H1 (cell line): ENCODE data around the gene NUDT6. TPM values are rescaled to one million over a fixed set of nuclear protein-coding genes. Genes with fewer than 3 reads are reported as not detected.

Experiments
- CTCF ChIA-PET: fragments of 300-600 bp; sonication (Branson Sonifier 250); formaldehyde crosslinking; loops from one replicate; lab custom pipeline; 2021; ENCODE audit not compliant: partially characterized antibody; lab: Charles Lee
- POLR2A ChIA-PET: fragments of 300-600 bp; sonication (Branson Sonifier 250); formaldehyde crosslinking; loops from one replicate; lab custom pipeline; 2021; ENCODE audit warnings: inconsistent platforms; ENCODE audit not compliant: partially characterized antibody; lab: Charles Lee
- DNase-seq, 2 experiments: peaks; one replicate each; pipeline versions ENCODE4 v3.0.0 to v3.0.0-alpha.2; 2010 to 2022; ENCODE audit warnings: low spot score in 2 of 2, low read depth in 1 of 2, mixed read lengths in 1 of 2
- FAIRE-seq: peaks from 2 replicates; lab custom pipeline; 2011; peaks lifted over from hg19 to GRCh38; lab: Jason Lieb, UNC
- H2AFZ ChIP-seq: 2 replicates; pipeline ENCODE4 v1.8.1; 2012; ENCODE audit warnings: low read length, inconsistent platforms
- H2AK5ac ChIP-seq: 2 replicates; pipeline ENCODE4 v1.6.1; 2013; ENCODE audit warnings: low read depth, low read length
- H2BK120ac ChIP-seq: replicated peaks from 2 replicates; pipeline ENCODE3; 2013; ENCODE audit warnings: low read depth, low read length, inconsistent platforms
- H2BK12ac ChIP-seq: 2 replicates; pipeline ENCODE4 v1.6.1; 2013; ENCODE audit warnings: low read depth, low read length
- H2BK15ac ChIP-seq: 2 replicates; pipeline ENCODE4 v1.6.1; 2013; ENCODE audit warnings: low read length
- H2BK20ac ChIP-seq: 2 replicates; pipeline ENCODE4 v1.6.1; 2013; ENCODE audit warnings: low read length
- H2BK5ac ChIP-seq: 2 replicates; pipeline ENCODE4 v1.6.1; 2013; ENCODE audit warnings: low read depth, low read length
- H3K14ac ChIP-seq: 2 replicates; pipeline ENCODE4 v1.6.1; 2013; ENCODE audit warnings: inconsistent platforms; ENCODE audit not compliant: insufficient read length
- H3K18ac ChIP-seq: 2 replicates; pipeline ENCODE4 v1.6.1; 2013; ENCODE audit warnings: low read length; ENCODE audit errors: extremely low read depth
- H3K23ac ChIP-seq: 2 replicates; pipeline ENCODE4 v1.6.1; 2013; ENCODE audit warnings: inconsistent platforms; ENCODE audit not compliant: insufficient read length
- H3K23me2 ChIP-seq: 2 replicates; pipeline ENCODE4 v1.6.1; 2013; ENCODE audit warnings: low read depth, low read length
- H3K27ac ChIP-seq: 2 replicates; pipeline ENCODE4 v1.6.1; 2011; ENCODE audit warnings: low read depth, low read length, inconsistent platforms
- H3K27me3 ChIP-seq, 4 experiments: replicated peaks in 1 of 4; 1 replicate in 1 of 4; 2 replicates in 3 of 4; pipeline versions ENCODE4 v1.6.1 to v1.8.1; 2011 to 2013; ENCODE audit warnings: low read length in 3 of 4, mild to moderate bottlenecking in 3 of 4, inconsistent platforms in 2 of 4, mixed read lengths in 2 of 4, moderate library complexity in 1 of 4; ENCODE audit not compliant: control insufficient read depth in 3 of 4, insufficient read depth in 3 of 4; ENCODE audit errors: extremely low read depth in 1 of 4
- H3K36me3 ChIP-seq, 4 experiments: 2 replicates each; pipeline versions ENCODE4 v1.6.1 to v1.8.1; 2011 to 2013; ENCODE audit warnings: mild to moderate bottlenecking in 4 of 4, low read length in 3 of 4, moderate library complexity in 2 of 4, control low read depth in 1 of 4, inconsistent platforms in 1 of 4; ENCODE audit not compliant: insufficient read depth in 4 of 4, control insufficient read depth in 2 of 4
- H3K4ac ChIP-seq: replicated peaks from 2 replicates; pipeline ENCODE3; 2013; ENCODE audit warnings: low read length, low read depth, mixed read lengths, inconsistent platforms; ENCODE audit not compliant: insufficient read length
- H3K4me1 ChIP-seq, 4 experiments: replicated peaks in 1 of 4; 1 replicate in 1 of 4; 2 replicates in 3 of 4; pipeline versions ENCODE4 v1.6.1 to v1.8.1; 2011 to 2013; ENCODE audit warnings: low read length in 3 of 4, inconsistent platforms in 2 of 4, mixed read lengths in 1 of 4; ENCODE audit not compliant: insufficient read depth in 4 of 4, control insufficient read depth in 3 of 4
- H3K4me2 ChIP-seq, 2 experiments: 2 replicates each; pipeline versions ENCODE4 v1.6.1 to v1.8.1; 2011 to 2013; ENCODE audit warnings: low read depth in 2 of 2, low read length in 2 of 2, control low read depth in 1 of 2, inconsistent platforms in 1 of 2, mild to moderate bottlenecking in 1 of 2; ENCODE audit not compliant: insufficient read depth in 1 of 2
- H3K4me3 ChIP-seq, 4 experiments: fragments of 200-600, 300-600 bp in 1 of 4; sonication (generic), shearing (Covaris generic), sonication (Bioruptor Twin) in 1 of 4; 2 replicates each; pipeline versions ENCODE4 v1.5.1 to v1.8.1; 2011 to 2016; ENCODE audit warnings: low read length in 4 of 4, low read depth in 3 of 4, control low read depth in 2 of 4, inconsistent platforms in 2 of 4, mild to moderate bottlenecking in 2 of 4, mixed read lengths in 1 of 4, moderate library complexity in 1 of 4; ENCODE audit not compliant: insufficient read depth in 2 of 4; ENCODE audit errors: extremely low read depth in 1 of 4
- H3K56ac ChIP-seq: replicated peaks from 2 replicates; pipeline ENCODE3; 2013; ENCODE audit warnings: low read depth, mild to moderate bottlenecking, mixed read lengths, low read length, inconsistent platforms; ENCODE audit not compliant: insufficient read length
- H3K79me1 ChIP-seq: 2 replicates; pipeline ENCODE4 v1.6.1; 2013; ENCODE audit warnings: low read depth, low read length, control low read depth
- H3K79me2 ChIP-seq, 2 experiments: 2 replicates each; pipeline versions ENCODE4 v1.6.1 to v1.8.1; 2012 to 2013; ENCODE audit warnings: low read length in 2 of 2, mild to moderate bottlenecking in 2 of 2, inconsistent platforms in 1 of 2; ENCODE audit not compliant: insufficient read depth in 2 of 2, control insufficient read depth in 1 of 2
- H3K9ac ChIP-seq, 4 experiments: replicated peaks in 1 of 4; 1 replicate in 1 of 4; 2 replicates in 3 of 4; pipeline versions ENCODE4 v1.6.1 to v1.8.1; 2011 to 2013; ENCODE audit warnings: low read depth in 3 of 4, low read length in 3 of 4, control low read depth in 2 of 4, mild to moderate bottlenecking in 2 of 4, moderate library complexity in 2 of 4, inconsistent platforms in 1 of 4; ENCODE audit errors: extremely low read depth in 1 of 4
- H3K9me3 ChIP-seq, 2 experiments: 2 replicates each; pipeline versions ENCODE4 v1.6.1 to v1.8.1; 2012 to 2013; ENCODE audit warnings: mild to moderate bottlenecking in 2 of 2, moderate library complexity in 2 of 2, control low read depth in 1 of 2, inconsistent platforms in 1 of 2, low read depth in 1 of 2, low read length in 1 of 2, mixed read lengths in 1 of 2; ENCODE audit not compliant: insufficient read depth in 2 of 2
- H4K20me1 ChIP-seq, 2 experiments: replicated peaks in 1 of 2; 2 replicates each; pipeline versions ENCODE3 to v1.8.1; 2011 to 2013; ENCODE audit warnings: inconsistent platforms in 2 of 2, low read length in 2 of 2, mild to moderate bottlenecking in 1 of 2; ENCODE audit not compliant: insufficient read depth in 2 of 2, control insufficient read depth in 1 of 2
- H4K5ac ChIP-seq: 2 replicates; pipeline ENCODE4 v1.6.1; 2013; ENCODE audit warnings: low read length, low read depth, mixed read lengths, inconsistent platforms; ENCODE audit not compliant: insufficient read length
- H4K8ac ChIP-seq: 2 replicates; pipeline ENCODE4 v1.8.0; 2013; ENCODE audit warnings: mild to moderate bottlenecking, moderate library complexity, low read length, inconsistent platforms; ENCODE audit not compliant: insufficient read depth; ENCODE audit errors: extremely low read depth
- H4K91ac ChIP-seq: replicated peaks from 2 replicates; pipeline ENCODE3; 2013; ENCODE audit warnings: low read length, mixed read lengths, inconsistent platforms; ENCODE audit not compliant: insufficient read length
- ASH2L ChIP-seq: fragments of 200-600, 300-600 bp; sonication (generic); IDR thresholded peaks from one replicate; pipeline ENCODE4 v1.7.1; 2017; ENCODE audit warnings: low read length
- BCL11A ChIP-seq, 2 experiments: IDR thresholded peaks; one replicate each; pipeline ENCODE4 v1.6.1; 2011; ENCODE audit warnings: low read depth in 2 of 2, low read length in 2 of 2, mild to moderate bottlenecking in 2 of 2
- CTBP2 ChIP-seq: IDR thresholded peaks from 2 replicates; pipeline ENCODE4 v1.7.0; 2011; ENCODE audit warnings: borderline replicate concordance, mild to moderate bottlenecking, moderate library complexity, mixed read lengths, low read length; ENCODE audit not compliant: insufficient read depth, insufficient read length
- EP300 ChIP-seq, 2 experiments: IDR thresholded peaks; 1 replicate in 1 of 2; 2 replicates in 1 of 2; pipeline ENCODE4 v1.6.1; 2011 to 2012; ENCODE audit warnings: low read depth in 2 of 2, low read length in 2 of 2, mild to moderate bottlenecking in 2 of 2, borderline replicate concordance in 1 of 2, inconsistent platforms in 1 of 2, moderate library complexity in 1 of 2
- GABPA ChIP-seq: IDR thresholded peaks from 2 replicates; pipeline ENCODE4 v1.6.1; 2011; ENCODE audit warnings: mild to moderate bottlenecking, low read length, moderate library complexity, borderline replicate concordance; ENCODE audit not compliant: insufficient read depth
- MAX ChIP-seq: IDR thresholded peaks from 2 replicates; pipeline ENCODE4 v1.6.1; 2012; ENCODE audit warnings: inconsistent platforms
- POLR2A ChIP-seq, 2 experiments: IDR thresholded peaks; 1 replicate in 1 of 2; 2 replicates in 1 of 2; pipeline ENCODE4 v1.6.1; 2011; ENCODE audit warnings: low read depth in 2 of 2, low read length in 2 of 2, mild to moderate bottlenecking in 2 of 2; ENCODE audit errors: control extremely low read depth in 1 of 2
- SIRT6 ChIP-seq: IDR thresholded peaks from one replicate; pipeline ENCODE4 v1.7.1; 2012; ENCODE audit warnings: low read length, inconsistent platforms
- SUZ12 ChIP-seq: fragments of 200-600 bp; sonication (generic); IDR thresholded peaks from 2 replicates; pipeline ENCODE4 v1.6.1; 2012; ENCODE audit warnings: mild to moderate bottlenecking, inconsistent platforms, low read length, moderate library complexity, mixed read lengths
- WGBS, 2 experiments: shearing (Covaris generic) in 1 of 2; methylation state at CpG; one replicate each; pipeline versions ENCODE4 v1.1.6 to v1.1.7; 2013 to 2015; ENCODE audit warnings: low lambda C conversion rate in 2 of 2, mixed read lengths in 2 of 2, inconsistent platforms in 1 of 2, low coverage in 1 of 2, missing lambda C conversion rate in 1 of 2; ENCODE audit not compliant: insufficient replicate concordance in 2 of 2, insufficient coverage in 1 of 2, insufficient read length in 1 of 2; ENCODE audit errors: extremely low coverage in 1 of 2, missing lambda C conversion rate in 1 of 2; 5-methylcytosine and 5-hydroxymethylcytosine counted together
- polyA plus RNA-seq, 7 experiments: library from polyadenylated mRNA; depleted of rRNA in 3 of 7; stranded (reverse) in 5 of 7; unstranded in 2 of 7; fragments of >200 nt in 5 of 7; fragments of 200-250 nt in 2 of 7; gene quantifications; 1 replicate in 5 of 7; 2 replicates in 1 of 7; 4 replicates in 1 of 7; pipeline versions ENCODE4 v1.2.1 to v1.2.3, GENCODE V29; 2011 to 2013; ENCODE audit warnings: missing spikeins in 2 of 7, mixed read lengths in 2 of 7
- total RNA-seq: library from RNA; stranded (reverse); fragmentation: NEBNext Ultra II Directional; extraction: Animal tissue kit (Norgen Biotek cat#: 25700); gene quantifications from 2 replicates; pipeline ENCODE4 v1.2.1, GENCODE V29; 2021
- TF ChIP-seq, protein P1 (sequence below), 3 experiments: IDR thresholded peaks; 1 replicate in 2 of 3; 2 replicates in 1 of 3; pipeline versions ENCODE4 v1.5.1 to v1.6.1; 2011; ENCODE audit warnings: low read length in 3 of 3, mild to moderate bottlenecking in 3 of 3, inconsistent platforms in 2 of 3, low read depth in 1 of 3, moderate library complexity in 1 of 3; ENCODE audit not compliant: insufficient read depth in 1 of 3; ENCODE audit errors: control extremely low read depth in 1 of 3

NUDT6 gene
- total and polyA plus RNA-seq, 2 of the 8 experiments (the other 6 are each of a cell fraction or from before 2014, with no cell fraction given): 5.0 to 12.4 TPM

- no peak overlapping the region for H3K14ac ChIP-seq
- H3K79me1 ChIP-seq: no peaks in the 10 kb centered on the region
- H3K18ac ChIP-seq: no peak overlapping the region
- WGBS, 2 experiments: 92% methylated on average over 3 of the region's 3 CpGs; no CpG with 5 or more reads in 1 of the 2 experiments
- no peak overlapping the region for H3K56ac ChIP-seq
- H3K4me1 ChIP-seq: no peaks in the 10 kb centered on the region
- no peak overlapping the region for H4K8ac ChIP-seq
- no peaks in the 10 kb centered on the region for H3K23me2 ChIP-seq
- H3K27ac ChIP-seq: no peak overlapping the region
- no peak overlapping the region for H4K91ac ChIP-seq
- CTCF ChIA-PET: no interaction called here
- H3K27me3 ChIP-seq: no peaks in the 10 kb centered on the region
- H3K4me3 ChIP-seq: no peak overlapping the region
- peaks cover 7% of the 10 kb centered on the region in 2 experiments; a peak in 3 of 4 replicates for H3K9me3 ChIP-seq
- 0 out of 4 replicates have a peak, but pooled peaks cover 0 to 2% of the 10 kb centered on the region in 2 experiments for H3K79me2 ChIP-seq
- H2BK120ac ChIP-seq: no peak overlapping the region
- FAIRE-seq (no peak), DNase-seq (no peak)
- POLR2A ChIA-PET: no interaction called here
- no peak overlapping the region for H4K5ac ChIP-seq
- H3K9ac ChIP-seq: no peak overlapping the region
- no peaks in the 10 kb centered on the region for H4K20me1 ChIP-seq
- no peak overlapping the region for H2BK15ac ChIP-seq
- H2BK12ac ChIP-seq: no peak overlapping the region
- H2BK20ac ChIP-seq: no peak overlapping the region
- no peak overlapping the region; a peak in 1 of 4 replicates for H3K4me2 ChIP-seq
- no peaks in the 10 kb centered on the region; a peak in 3 of 8 replicates for H3K36me3 ChIP-seq
- H2AFZ ChIP-seq: no peak overlapping the region
- H2BK5ac ChIP-seq: no peak overlapping the region
- H3K4ac ChIP-seq: no peak overlapping the region
- no peak overlapping the region for H3K23ac ChIP-seq
- no peak overlapping the region for H2AK5ac ChIP-seq
- TF ChIP-seq EP300 (IDR thresholded peaks at IDR 0.05; ENCODE audit: borderline replicate concordance in 1 of 2, low read depth in 2 of 2, low read length in 2 of 2) (no peak), BCL11A (IDR thresholded peaks at IDR 0.05; ENCODE audit: low read depth in 2 of 2, low read length in 2 of 2) (no peak), ASH2L (no peak), POLR2A (IDR thresholded peaks at IDR 0.05; ENCODE audit: control extremely low read depth in 1 of 2, low read depth in 2 of 2, low read length in 2 of 2) (no peak), CTBP2 (no peak), SIRT6 (no peak), SUZ12 (no peak), GABPA (no peak), MAX (no peak)
- TF ChIP-seq, protein P1, sequence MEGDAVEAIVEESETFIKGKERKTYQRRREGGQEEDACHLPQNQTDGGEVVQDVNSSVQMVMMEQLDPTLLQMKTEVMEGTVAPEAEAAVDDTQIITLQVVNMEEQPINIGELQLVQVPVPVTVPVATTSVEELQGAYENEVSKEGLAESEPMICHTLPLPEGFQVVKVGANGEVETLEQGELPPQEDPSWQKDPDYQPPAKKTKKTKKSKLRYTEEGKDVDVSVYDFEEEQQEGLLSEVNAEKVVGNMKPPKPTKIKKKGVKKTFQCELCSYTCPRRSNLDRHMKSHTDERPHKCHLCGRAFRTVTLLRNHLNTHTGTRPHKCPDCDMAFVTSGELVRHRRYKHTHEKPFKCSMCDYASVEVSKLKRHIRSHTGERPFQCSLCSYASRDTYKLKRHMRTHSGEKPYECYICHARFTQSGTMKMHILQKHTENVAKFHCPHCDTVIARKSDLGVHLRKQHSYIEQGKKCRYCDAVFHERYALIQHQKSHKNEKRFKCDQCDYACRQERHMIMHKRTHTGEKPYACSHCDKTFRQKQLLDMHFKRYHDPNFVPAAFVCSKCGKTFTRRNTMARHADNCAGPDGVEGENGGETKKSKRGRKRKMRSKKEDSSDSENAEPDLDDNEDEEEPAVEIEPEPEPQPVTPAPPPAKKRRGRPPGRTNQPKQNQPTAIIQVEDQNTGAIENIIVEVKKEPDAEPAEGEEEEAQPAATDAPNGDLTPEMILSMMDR (IDR thresholded peaks at IDR 0.05; ENCODE audit: control extremely low read depth in 1 of 3, insufficient read depth in 1 of 3, low read depth in 1 of 3, low read length in 3 of 3): no peak
Measured at GRCh38 chr4:122959981-122960610, 37.7 kb upstream of the NUDT6 start.
